Tibial artery (tissue), 4 donors: ENCODE results near the gene CBY3.

Source experiments
- DNase-seq, 2 donors: peaks; one replicate each; pipeline ENCODE4 v3.0.0-alpha.2; 2019
- H3K27ac ChIP-seq, 2 donors: fragments of 200-600 bp; sonication (generic) in 1 of 2; 1 replicate in 1 of 2; 2 replicates in 1 of 2; pipeline ENCODE4 v1.5.1; 2018 to 2019; ENCODE audit warnings: mild to moderate bottlenecking in 1 of 2
- H3K27me3 ChIP-seq, 2 donors: fragments of 200-600 bp; sonication (generic) in 1 of 2; one replicate each; pipeline versions ENCODE4 v1.5.1 to v1.6.0; 2016 to 2019
- H3K36me3 ChIP-seq, 3 donors: fragments of 200-600 bp; sonication (generic) in 2 of 3; one replicate each; pipeline ENCODE4 v1.5.1; 2016 to 2019; ENCODE audit warnings: mild to moderate bottlenecking in 2 of 3
- H3K4me1 ChIP-seq, 4 donors: fragments of 200-600 bp; sonication (generic) in 2 of 4; 1 replicate in 3 of 4; 2 replicates in 1 of 4; pipeline ENCODE4 v1.5.1; 2016 to 2019
- H3K4me3 ChIP-seq, 2 donors: fragments of 200-600 bp; sonication (generic) in 1 of 2; 1 replicate in 1 of 2; 2 replicates in 1 of 2; pipeline ENCODE4 v1.5.1; 2018 to 2019; ENCODE audit warnings: mild to moderate bottlenecking in 2 of 2
- H3K9me3 ChIP-seq, 3 donors: fragments of 200-600 bp; sonication (generic) in 1 of 3; one replicate each; pipeline ENCODE4 v1.5.1; 2016 to 2019
- intact Hi-C: fragments of 100-400 bp; cut with DNase I; formaldehyde crosslinking; loops from one replicate; pipeline ENCODE4 v1.15.0; 2023; ENCODE audit warnings: low total_unique reads
- TF ChIP-seq, protein P1 (sequence below), 2 experiments: fragments of 200-600 bp in 1 of 2; fragments of 450-650 bp in 1 of 2; IDR thresholded peaks; one replicate each; pipeline ENCODE4 v1.5.1; 2017 to 2019; ENCODE audit warnings: antibody characterized with exemption in 2 of 2, mild to moderate bottlenecking in 1 of 2, moderate library complexity in 1 of 2

CBY3 gene

GRCh38 chr5:179724163-179724562 lies 43.3 kb upstream of the CBY3 start:
- Histone ChIP-seq H3K27me3 (no peaks in the 10 kb centered on the region), H3K27ac (no peak overlapping the region)
- intact Hi-C loops: no loop called here

GRCh38 chr5:179720222-179720621 lies 39.4 kb upstream of the CBY3 start:
- intact Hi-C loops: no loop called here
- no peaks in the 10 kb centered on the region for H3K9me3 ChIP-seq
- no peak overlapping the region for H3K4me3 ChIP-seq
- H3K4me1 ChIP-seq: no peaks in the 10 kb centered on the region
- no peaks in the 10 kb centered on the region for H3K27me3 ChIP-seq
- H3K27ac ChIP-seq: no peak overlapping the region
- no peak for DNase-seq
- H3K36me3 ChIP-seq: peaks cover 87 to 98% (median 88%) of the 10 kb centered on the region in 3 donors
- TF ChIP-seq, protein P1, sequence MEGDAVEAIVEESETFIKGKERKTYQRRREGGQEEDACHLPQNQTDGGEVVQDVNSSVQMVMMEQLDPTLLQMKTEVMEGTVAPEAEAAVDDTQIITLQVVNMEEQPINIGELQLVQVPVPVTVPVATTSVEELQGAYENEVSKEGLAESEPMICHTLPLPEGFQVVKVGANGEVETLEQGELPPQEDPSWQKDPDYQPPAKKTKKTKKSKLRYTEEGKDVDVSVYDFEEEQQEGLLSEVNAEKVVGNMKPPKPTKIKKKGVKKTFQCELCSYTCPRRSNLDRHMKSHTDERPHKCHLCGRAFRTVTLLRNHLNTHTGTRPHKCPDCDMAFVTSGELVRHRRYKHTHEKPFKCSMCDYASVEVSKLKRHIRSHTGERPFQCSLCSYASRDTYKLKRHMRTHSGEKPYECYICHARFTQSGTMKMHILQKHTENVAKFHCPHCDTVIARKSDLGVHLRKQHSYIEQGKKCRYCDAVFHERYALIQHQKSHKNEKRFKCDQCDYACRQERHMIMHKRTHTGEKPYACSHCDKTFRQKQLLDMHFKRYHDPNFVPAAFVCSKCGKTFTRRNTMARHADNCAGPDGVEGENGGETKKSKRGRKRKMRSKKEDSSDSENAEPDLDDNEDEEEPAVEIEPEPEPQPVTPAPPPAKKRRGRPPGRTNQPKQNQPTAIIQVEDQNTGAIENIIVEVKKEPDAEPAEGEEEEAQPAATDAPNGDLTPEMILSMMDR (IDR thresholded peaks at IDR 0.05): no peak

More at GRCh38 chr5:179724163-179724562, 43.3 kb upstream of the CBY3 start:
- no peaks in the 10 kb centered on the region for H3K4me1 ChIP-seq
- no peak for DNase-seq
- no peaks in the 10 kb centered on the region for H3K9me3 ChIP-seq
- TF ChIP-seq, protein P1 (IDR thresholded peaks at IDR 0.05): no peak
- H3K4me3 ChIP-seq: no peak overlapping the region
- peaks cover 95 to 99% (median 96%) of the 10 kb centered on the region in 3 donors for H3K36me3 ChIP-seq

- H3K27me3 ChIP-seq: no peaks in the 10 kb centered on the region
- DNase-seq: no peak
- TF ChIP-seq, protein P1 (IDR thresholded peaks at IDR 0.05): no peak
- H3K36me3 ChIP-seq: peaks cover 76 to 98% (median 78%) of the 10 kb centered on the region in 3 donors
- H3K4me1 ChIP-seq: no peaks in the 10 kb centered on the region
- H3K9me3 ChIP-seq: no peaks in the 10 kb centered on the region
- H3K4me3 ChIP-seq: no peak overlapping the region
- H3K27ac ChIP-seq: no peak overlapping the region
- intact Hi-C loops: no loop called here
Observed at GRCh38 chr5:179716286-179716685, 35.5 kb upstream of the CBY3 start.

- H3K4me1 ChIP-seq: peaks cover 0 to 39% (median 19%) of the 10 kb centered on the region in 4 donors
- H3K27me3 ChIP-seq: no peaks in the 10 kb centered on the region
- intact Hi-C loops: loop anchor here (1.0 kb wide), 1 partner anchor 31 kb away; no protein-coding TSS in a partner anchor
- peak overlapping the region; percentile 99 to 100 for H3K27ac ChIP-seq
- peak overlapping the region; percentile 93 to 98 for H3K4me3 ChIP-seq
- peaks cover 0 to 15% (median 10%) of the 10 kb centered on the region in 3 donors for H3K36me3 ChIP-seq
- TF ChIP-seq, protein P1 (IDR thresholded peaks at IDR 0.05): no peak
- no peak for DNase-seq
- H3K9me3 ChIP-seq: no peaks in the 10 kb centered on the region
Observed at GRCh38 chr5:179700401-179700918, 19.6 kb upstream of the CBY3 start.

DNA sequence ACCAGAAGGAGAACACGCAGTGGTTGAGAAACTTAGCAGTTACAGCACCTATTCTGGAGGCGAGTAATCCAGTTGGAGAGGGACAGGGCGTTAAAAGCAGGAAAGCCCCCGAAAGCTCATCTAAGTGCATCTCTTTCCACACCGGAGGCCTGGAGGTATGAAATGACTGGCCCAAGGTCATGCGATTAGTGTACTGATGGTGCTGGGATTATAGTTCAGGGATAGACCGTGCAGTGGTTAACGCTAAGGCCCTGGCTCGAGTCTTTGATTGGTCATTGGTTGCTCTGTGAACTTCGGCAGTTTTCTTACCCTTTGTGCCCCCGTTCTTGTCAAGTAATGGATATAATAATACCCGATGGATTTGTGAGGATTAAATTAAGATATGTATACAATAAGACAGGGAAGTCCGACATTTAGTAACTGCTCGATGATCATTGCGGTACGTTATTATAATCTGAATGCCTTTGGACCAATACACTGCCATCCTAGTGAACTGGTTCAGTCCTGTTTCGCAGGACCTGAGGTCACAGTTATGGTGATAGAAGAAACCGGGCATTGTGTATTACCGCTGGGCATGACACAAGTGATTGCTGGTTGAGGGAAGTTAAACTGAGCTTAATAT lies 18.9 kb upstream of the CBY3 start:
- intact Hi-C loops: loop anchor here (1.0 to 5.0 kb wide), 2 partner anchors 32 to 158 kb away; partner anchors contain the start of gene MRNIP
- Histone ChIP-seq H3K27ac (peak overlapping the region; percentile 99 to 100), H3K27me3 (no peaks in the 10 kb centered on the region), H3K9me3 (no peaks in the 10 kb centered on the region), H3K4me3 (peak overlapping the region; percentile 93 to 98), H3K36me3 (peaks cover 0 to 11% (median 7%) of the 10 kb centered on the region in 3 donors), H3K4me1 (peaks cover 0 to 39% (median 19%) of the 10 kb centered on the region in 4 donors)
- DNase-seq: no peak
- TF ChIP-seq, protein P1 (IDR thresholded peaks at IDR 0.05): no peak
